GM18505 (cell line): ENCODE results near the gene ZNF880.
"Not testable (repeated sequence)": the region's sequence is repeated elsewhere in the genome, so short reads cannot be mapped to it uniquely, and the experiment has no call there.

Source experiments
- ATAC-seq: cut with Tn5 transposase; IDR thresholded peaks from one replicate; pipeline ENCODE4 v1.9.1; 2021; ENCODE audit not compliant: unreplicated experiment
- POLR2A ChIP-seq: IDR thresholded peaks from 4 replicates; pipeline ENCODE4 v1.6.1; 2011; ENCODE audit warnings: borderline replicate concordance; ENCODE audit not compliant: insufficient read depth, insufficient read length; ENCODE audit errors: extremely low read depth

ZNF880 gene

DNA sequence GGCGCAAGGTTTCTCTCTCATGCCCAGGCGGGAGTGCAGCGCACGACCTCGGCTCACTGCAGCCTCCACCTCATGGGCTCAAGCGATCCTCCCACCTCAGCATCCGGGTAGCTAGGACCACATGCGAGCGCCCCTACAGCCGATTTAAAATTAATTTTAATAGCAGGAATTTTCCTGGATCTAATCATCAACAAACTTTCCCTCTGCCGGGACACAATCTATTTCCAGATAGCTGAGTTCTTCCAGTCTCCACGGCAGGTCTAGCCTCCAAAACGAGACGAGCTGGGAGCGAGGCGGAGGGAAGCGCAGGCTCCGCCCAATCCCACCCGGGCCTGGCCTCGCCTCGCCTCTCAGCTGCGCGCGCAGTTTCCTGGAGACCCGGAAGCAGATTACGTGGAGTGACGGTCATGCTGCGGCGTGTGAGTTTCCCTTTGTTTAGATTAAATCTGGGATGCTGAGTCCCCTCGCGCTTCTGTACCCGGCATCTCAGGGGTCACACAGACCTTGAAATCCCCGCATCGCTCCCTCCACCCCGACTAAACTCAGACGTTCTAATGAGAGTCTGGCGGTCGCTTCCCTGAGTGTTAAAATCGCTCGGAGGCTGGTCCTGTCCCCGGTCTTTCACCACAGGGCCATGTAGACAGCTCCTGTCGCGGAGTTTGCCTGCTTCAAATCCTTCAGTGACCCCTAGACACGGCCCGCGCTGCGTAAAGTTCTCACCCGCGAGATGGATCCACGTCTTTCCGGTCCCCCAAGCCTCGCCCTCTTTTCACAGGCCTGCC, at the start of gene ZNF880:
Gene ZNF880 (plus strand): TSS at position 365 of the 782 bp plus-strand sequence. CDS start 43 bp downstream, at position 408.
- TF ChIP-seq POLR2A, result peak; percentile 75
- ATAC-seq, result peak; percentile 73

DNA sequence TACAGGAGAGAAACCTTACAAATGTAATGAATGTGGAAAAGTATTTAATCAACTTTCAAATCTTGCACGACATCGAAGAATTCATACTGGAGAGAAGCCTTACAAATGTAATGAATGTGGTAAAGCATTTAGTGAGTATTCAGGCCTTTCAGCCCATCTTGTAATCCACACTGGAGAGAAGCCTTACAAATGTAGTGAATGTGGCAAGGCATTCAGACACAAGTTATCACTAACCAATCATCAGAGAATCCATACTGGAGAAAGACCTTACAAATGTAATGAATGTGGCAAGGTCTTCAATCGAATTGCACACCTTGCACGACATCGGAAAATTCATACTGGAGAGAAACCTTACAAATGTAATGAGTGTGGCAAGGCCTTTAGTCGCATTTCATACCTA, 47.3 kb upstream of the ZNF880 start:
- no peak for TF ChIP-seq POLR2A
- no peak for ATAC-seq

DNA sequence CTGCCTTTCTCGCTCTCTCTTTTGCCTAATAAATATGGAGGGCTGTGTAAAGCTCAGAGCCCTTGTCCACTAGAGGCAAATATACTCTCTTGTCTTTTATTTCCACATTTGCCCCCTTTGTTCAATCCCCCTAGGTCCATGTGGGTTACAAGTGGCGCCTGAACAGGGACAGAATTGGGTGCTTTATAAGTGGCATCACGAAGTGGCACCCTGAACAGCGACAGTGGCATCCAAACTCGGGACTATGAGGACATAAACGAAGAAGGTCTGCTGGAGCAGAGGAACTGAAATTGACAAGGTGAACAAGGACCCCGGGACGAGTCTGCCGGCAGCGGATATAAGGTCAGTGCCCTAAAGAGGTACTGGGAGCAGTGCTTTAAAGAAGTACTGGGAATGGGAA, 38.0 kb upstream of the ZNF880 start:
- TF ChIP-seq POLR2A, result no peak
- ATAC-seq, result no peak

- no peak for TF ChIP-seq POLR2A
- ATAC-seq, result no peak
These were observed 34.0 kb upstream of the ZNF880 start for GRCh38 chr19:52335768-52336116.

DNA sequence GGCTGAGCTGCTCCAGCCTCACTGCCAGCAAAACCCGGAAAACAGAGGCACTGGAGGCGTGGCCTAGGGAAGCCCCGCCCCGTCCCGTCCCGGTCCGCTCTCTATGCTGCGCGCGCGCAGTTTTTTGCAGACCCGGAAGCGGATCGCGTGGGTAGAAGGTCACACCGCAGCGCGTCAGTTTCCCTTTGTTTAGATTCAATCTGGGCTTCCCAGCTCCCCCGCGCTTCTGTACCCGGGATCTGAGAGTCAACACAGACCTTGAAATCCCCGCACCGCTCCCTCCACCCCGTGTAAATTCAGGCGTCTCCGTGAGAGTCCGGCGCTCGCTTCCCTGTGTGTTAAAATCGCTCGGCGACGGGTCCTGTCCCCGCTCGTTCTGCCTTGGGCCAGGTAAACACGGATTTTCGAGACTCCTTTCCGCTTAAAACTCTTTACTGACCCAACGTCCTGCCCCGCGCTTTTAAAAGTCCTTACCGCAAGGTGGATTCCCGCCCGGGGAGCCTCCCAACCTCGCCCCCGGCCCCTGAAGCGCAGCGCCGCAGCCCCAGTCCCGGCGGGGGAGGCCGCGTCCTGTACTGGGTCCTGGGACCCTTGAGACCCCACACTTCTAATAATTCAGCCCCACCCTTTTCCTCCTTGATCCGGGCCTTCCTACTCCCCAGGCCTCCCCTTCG, 33.5 kb upstream of the ZNF880 start, which contains the start of gene ZNF610:
Gene ZNF610 (plus strand): TSS at position 127 of the 674 bp plus-strand sequence. CDS start 12,930 bp downstream, outside the sequence.
- TF ChIP-seq POLR2A, result peak; percentile 70
- ATAC-seq, result no peak

- no peak for ATAC-seq
- TF ChIP-seq POLR2A, result no peak
These were observed 32.8 kb upstream of the ZNF880 start for GRCh38 chr19:52336791-52337381.

DNA sequence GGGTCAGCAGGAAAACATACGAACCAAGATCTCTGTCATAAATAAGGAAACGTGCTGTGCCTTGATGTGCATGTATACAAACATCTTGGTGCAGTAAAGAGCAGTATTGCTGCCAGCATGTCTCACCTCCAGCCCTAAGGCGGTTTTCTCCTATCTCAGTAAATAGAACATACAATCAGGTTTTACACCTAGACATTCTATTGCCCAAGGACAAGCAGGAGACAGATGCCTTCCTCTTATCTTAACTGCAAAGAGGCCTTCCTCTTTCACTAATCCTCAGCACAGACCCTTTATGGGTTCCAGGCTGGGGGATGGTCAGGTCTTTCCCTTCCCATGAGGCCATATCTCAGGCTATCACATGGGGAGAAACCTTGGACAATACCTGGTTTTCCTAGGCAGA, 30.7 kb upstream of the ZNF880 start:
- ATAC-seq, result not testable (repeated sequence)

GRCh38 chr19:52343548-52343947, 26.2 kb upstream of the ZNF880 start:
- TF ChIP-seq POLR2A, result no peak
- no peak for ATAC-seq

DNA sequence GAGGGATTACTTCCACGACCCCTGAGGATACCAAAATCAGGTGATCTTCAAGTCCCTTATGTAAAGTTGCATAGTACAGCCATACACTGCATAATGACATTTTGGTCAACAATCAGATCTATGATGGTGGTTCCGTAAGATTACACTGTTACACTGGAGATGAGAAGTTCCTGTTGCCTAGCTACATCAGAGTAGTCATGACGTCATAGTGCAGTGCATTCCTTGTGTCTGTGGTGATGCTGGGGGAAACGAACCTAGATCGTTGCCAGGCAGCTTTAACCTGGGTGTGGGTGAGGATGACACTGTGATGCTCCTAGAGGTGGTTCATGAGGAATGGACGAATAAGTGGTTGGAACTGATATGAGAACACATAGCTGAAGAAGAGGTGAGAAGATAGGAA, 24.6 kb upstream of the ZNF880 start:
- ATAC-seq, result no peak
- TF ChIP-seq POLR2A, result no peak

- ATAC-seq, result no peak
- no peak for TF ChIP-seq POLR2A
These were observed 18.2 kb upstream of the ZNF880 start for GRCh38 chr19:52351512-52351911.

GRCh38 chr19:52366414-52366824, 3.3 kb upstream of the ZNF880 start:
- no peak for ATAC-seq
- TF ChIP-seq POLR2A, result no peak

DNA sequence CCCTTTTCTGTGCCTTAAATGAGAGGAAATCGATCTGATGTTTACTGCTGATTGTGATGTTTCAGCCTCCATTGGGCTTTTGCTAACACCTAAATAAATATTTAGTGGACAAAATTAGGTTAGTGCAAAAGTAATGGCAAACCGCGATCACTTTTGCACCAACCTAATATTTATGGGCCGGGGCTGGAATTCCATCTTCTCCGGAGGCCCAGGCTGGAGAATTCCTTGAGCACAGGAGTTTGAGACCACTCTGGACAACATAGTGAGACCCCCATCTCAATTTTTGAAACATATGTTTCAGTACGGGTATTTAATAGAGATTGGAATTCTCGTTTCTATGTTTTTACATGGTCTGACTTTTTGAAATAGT, 603 bp downstream of the ZNF880 start:
- TF ChIP-seq POLR2A, result no peak
- no peak for ATAC-seq

DNA sequence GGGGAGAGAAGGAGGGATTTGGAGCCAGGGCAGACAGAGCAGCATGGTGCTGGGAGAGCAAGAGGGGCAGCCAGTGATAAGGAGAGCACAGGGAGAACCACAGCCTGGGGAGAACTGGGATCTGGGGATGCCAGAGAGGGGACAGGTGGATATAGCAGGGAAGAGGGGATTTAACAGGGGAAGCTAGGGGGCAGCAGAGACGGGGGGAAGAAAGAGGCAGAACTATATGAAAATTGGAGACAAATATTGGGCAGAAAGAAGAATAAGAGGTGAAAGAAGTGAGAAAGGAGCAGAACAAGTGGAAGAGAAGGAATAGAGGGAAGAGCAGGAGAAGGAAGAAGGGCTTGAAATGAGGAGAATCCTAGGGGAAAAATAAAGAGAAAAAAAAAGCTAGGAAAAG, 21.4 kb downstream of the ZNF880 start:
- TF ChIP-seq POLR2A, result no peak
- ATAC-seq, result no peak
